GM12864 (cell line): Measurements from ENCODE around the gene PRM3.
"Not testable (repeated sequence)": the region's sequence is repeated elsewhere in the genome, so short reads cannot be mapped to it uniquely, and the experiment has no call there.

ENCODE experiments used
- DNase-seq: peaks from one replicate; pipeline ENCODE4 v3.0.0-alpha.2; 2011; ENCODE audit warnings: low read depth
- H3K4me3 ChIP-seq: 2 replicates; pipeline ENCODE4 v1.5.1; 2011; ENCODE audit warnings: mild to moderate bottlenecking, low read depth, low read length, control low read depth
- TF ChIP-seq, protein P1 (sequence below): IDR thresholded peaks from 2 replicates; pipeline ENCODE4 v1.5.1; 2011; ENCODE audit warnings: low read depth, mild to moderate bottlenecking, moderate library complexity, low read length, control low read depth, inconsistent platforms; ENCODE audit errors: missing control alignments

Gene PRM3

DNA sequence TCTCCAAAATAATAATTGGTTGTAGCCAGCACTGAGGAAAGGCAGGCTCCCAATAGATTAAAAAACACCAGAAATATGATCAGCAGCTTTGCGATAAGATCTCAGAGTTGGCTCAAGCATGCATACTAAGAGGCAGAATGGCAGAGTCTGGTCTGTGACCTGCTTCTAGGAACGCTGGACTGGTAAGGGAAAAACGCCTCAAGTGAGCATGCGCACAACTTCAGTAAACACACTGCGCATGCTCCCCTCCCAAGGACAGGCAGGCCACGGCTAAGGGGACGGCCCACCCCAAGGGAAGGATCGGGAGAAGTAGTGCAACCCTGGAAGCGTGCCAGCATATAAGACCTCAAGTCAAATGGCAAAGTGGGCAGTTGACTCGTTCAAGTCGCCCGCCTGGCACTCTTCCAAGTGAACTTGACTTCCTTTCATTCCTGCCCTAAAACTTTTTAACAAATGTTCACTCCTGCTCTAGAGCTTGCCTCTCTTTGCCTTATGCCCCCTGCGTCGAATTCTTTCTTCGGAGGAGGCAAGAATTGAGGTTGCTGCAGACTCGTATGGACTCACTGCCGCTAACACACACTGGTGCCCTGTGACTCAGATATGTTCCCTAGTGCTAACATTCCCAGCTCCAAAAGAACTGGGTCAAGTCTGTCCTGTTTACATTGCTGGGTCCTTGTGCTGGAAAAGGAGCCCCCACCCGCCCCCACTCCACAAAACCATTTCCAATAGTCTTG, 30.1 kb upstream of the PRM3 start:
- no peak overlapping the region for H3K4me3 ChIP-seq
- no peak for DNase-seq
- TF ChIP-seq, protein P1, sequence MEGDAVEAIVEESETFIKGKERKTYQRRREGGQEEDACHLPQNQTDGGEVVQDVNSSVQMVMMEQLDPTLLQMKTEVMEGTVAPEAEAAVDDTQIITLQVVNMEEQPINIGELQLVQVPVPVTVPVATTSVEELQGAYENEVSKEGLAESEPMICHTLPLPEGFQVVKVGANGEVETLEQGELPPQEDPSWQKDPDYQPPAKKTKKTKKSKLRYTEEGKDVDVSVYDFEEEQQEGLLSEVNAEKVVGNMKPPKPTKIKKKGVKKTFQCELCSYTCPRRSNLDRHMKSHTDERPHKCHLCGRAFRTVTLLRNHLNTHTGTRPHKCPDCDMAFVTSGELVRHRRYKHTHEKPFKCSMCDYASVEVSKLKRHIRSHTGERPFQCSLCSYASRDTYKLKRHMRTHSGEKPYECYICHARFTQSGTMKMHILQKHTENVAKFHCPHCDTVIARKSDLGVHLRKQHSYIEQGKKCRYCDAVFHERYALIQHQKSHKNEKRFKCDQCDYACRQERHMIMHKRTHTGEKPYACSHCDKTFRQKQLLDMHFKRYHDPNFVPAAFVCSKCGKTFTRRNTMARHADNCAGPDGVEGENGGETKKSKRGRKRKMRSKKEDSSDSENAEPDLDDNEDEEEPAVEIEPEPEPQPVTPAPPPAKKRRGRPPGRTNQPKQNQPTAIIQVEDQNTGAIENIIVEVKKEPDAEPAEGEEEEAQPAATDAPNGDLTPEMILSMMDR: no peak

DNA sequence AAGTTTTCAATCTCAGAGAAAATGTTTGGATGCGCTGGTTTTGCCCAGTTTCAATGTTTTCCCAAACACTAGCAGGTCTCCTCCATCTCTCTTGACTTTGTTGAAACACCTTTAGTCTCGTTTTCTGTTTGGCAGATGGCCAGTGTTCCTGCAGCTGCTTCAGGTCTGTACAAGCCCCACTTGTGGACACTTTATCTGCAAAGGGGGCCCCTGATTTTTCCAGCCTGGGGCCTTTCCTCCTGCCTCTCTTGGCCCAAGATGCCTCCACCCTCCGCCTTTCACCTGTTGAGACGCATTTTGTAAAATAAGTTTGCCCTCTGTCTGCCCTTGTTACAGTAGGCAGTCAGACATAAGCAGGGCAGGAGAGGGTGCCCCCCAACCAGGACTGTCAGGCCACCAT, 29.5 kb upstream of the PRM3 start:
- DNase-seq: no peak
- TF ChIP-seq, protein P1: no peak
- H3K4me3 ChIP-seq: no peak overlapping the region

DNA sequence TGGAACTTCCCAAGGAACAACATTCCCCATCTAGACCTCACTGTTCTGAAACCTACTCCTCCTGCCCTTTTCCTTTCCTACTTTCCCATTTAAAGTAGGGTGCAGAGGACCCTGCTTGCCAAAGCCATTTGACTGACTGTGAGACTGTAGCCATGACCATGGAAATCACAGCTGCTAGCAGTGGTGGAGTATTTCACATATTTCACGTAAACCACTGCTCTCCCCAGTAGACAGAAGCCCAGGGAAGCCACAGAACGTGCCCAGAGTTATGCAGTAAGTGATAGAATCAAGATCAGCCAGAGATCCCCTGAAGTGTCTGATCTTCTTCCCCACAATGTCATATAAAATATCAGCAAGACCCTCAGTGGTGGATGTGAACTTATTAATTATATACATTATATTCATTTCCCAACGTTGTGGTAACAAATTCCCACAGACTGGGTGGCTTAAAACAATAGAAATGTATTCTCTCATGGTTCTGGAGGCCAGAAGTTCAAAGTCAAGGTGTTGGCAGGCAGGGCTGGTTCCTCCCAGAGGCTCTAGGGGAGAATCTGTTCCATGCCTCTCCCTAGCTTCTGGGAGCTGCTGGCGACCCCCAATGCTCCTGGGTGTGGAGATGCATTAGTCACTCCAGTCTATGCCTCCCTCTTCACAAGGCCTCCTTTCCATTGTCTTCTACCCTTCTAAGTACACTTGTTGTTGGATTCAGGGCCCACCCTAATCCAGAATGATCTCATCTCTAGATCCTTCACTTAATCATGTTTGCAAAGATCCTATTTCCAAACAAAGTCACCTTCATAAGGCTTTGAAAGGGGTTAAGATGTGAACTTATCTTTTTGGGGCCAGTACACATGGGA, 28.4 kb upstream of the PRM3 start:
- TF ChIP-seq, protein P1: no peak
- no peak for DNase-seq
- no peak overlapping the region for H3K4me3 ChIP-seq

DNA sequence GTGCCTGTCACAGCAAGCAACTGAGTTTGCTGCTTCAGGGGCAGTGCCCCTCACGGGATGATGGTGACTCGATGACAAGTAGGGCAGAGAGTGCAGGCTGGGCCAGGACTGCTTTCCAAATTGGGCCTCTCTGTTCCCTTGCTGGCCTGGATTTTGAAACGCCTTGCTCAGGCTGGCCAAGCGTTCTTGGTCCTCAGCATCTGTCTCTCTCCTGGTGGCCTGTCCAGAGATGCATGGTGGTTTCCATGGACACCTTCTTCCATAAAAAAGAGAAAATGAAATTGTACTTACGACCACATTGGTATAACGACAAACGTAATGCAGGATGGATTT, 27.1 kb upstream of the PRM3 start:
- H3K4me3 ChIP-seq: no peak overlapping the region
- TF ChIP-seq, protein P1: no peak
- no peak for DNase-seq

DNA sequence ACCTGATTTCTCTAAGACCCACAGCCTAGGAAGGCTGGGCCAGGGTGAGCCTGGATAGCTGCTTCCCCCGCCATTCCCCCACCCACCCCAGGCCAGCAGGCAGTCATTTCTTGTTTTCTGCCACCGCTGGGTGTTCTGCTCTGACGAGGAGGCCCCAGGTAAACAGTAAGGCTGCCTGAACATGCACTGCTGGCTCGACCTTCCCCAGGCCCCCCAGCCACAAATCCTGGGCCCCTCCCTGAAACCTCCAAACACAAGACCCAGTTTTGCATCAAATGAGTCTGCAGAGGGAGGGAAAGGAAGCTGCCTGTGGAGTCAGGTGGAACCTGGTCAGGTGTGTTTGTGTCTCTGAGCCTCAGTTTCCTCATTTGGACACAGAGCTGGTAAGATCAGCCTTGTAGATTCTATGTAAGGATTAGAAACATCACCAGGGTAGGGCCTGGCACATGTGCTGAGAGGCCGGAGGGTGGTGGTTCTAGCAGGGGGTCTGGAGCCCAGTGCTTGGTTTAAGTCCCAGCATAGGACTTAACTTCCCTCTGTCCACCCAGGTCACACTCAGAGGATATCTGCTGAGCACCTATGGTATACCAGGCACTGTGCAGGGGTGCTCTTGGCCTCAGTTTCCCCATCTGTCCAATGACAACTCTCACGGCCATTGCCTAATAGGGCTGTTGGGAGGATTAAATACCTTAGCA, 26.6 kb upstream of the PRM3 start:
- TF ChIP-seq, protein P1: no peak
- DNase-seq: no peak
- no peak overlapping the region for H3K4me3 ChIP-seq

DNA sequence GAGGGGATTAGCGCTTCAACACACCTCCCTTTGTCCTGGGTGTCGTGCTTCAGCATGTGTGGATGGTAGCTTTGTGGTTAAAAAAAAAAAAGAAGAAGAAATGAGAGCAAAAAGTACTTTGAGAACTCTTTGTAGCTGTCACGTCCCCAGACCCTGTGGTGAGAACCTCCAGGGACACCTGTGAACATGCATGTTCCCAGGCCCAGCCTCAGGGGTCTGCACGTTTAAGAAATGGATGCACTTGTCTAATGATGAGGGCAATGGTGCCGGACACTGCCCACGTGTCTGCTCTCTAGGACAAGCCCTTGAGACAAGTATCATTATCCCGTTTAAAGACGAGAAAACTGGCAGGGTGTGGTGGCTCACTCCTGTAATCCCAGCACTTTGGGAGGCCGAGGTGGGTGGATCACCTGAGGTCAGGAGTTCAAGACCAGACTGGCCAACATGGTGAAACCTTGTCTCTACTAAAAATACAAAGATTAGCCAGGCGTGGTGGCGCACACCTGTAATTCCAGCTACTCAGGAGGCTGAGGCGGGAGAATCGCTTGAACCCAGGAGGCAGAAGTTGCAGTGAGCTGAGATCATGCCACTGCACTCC, 25.6 kb upstream of the PRM3 start:
- DNase-seq: peak; percentile 38
- not testable (repeated sequence) for H3K4me3 ChIP-seq
